HG03439 (cell line): ENCODE measurements around the gene ZKSCAN7.
"Not testable (repeated sequence)": the region's sequence is repeated elsewhere in the genome, so short reads cannot be mapped to it uniquely, and the experiment has no call there.

Experiments used
- ATAC-seq: cut with Tn5 transposase; IDR thresholded peaks from one replicate; pipeline ENCODE4 v1.9.1; 2021; ENCODE audit warnings: mild to moderate bottlenecking, moderate library complexity; ENCODE audit not compliant: unreplicated experiment

Gene ZKSCAN7

GRCh38 chr3:44554626-44555592 lies at the start of gene ZKSCAN7:
Gene ZKSCAN7 (plus strand): TSS chr3:44555193. CDS start chr3:44557048, 1,855 bp downstream.
- ATAC-seq, result peak; percentile 70

GRCh38 chr3:44506556-44506955 lies 48.4 kb upstream of the ZKSCAN7 start:
- no peak for ATAC-seq

DNA sequence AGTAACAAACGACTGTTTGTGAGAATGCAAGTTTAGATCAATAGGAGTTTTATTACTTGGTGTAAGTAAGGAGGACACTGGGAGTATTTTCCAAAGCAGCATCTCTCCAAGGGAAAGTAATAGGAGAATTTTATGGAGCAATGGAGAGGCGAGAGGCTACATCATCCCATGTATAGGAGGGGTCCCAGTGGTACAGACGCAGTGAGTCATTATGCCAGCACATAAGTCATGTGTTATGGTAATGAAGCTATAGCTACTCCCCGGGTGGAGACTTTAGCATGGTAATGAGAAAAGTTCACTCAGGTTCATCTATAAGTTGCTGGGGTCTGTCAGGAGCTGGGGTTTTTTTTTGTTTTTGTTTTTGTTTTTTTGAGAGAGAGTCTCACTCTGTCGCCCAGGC lies 48.0 kb upstream of the ZKSCAN7 start:
- ATAC-seq, result no peak

GRCh38 chr3:44509393-44509921 lies 45.5 kb upstream of the ZKSCAN7 start:
- no peak for ATAC-seq

- peak; percentile 47 for ATAC-seq
Observed at GRCh38 chr3:44510000-44510368, 45.0 kb upstream of the ZKSCAN7 start.

DNA sequence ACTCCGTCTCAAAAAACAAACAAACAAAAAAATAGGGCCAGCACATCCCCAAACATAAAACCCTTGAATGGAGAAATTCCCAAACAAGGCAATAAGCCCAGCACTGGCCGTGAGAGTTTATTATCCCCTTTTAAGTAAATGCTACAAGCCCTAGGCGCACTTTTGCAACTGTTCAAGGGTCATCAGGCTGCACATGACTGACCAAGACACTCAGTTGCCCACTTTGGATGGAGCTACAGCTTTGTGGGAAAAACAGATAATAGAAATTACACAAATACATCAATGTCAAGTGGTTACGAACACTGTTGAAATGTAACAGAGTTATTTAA lies 43.8 kb upstream of the ZKSCAN7 start:
- no peak for ATAC-seq

GRCh38 chr3:44513513-44513912 lies 41.5 kb upstream of the ZKSCAN7 start:
- ATAC-seq, result no peak

DNA sequence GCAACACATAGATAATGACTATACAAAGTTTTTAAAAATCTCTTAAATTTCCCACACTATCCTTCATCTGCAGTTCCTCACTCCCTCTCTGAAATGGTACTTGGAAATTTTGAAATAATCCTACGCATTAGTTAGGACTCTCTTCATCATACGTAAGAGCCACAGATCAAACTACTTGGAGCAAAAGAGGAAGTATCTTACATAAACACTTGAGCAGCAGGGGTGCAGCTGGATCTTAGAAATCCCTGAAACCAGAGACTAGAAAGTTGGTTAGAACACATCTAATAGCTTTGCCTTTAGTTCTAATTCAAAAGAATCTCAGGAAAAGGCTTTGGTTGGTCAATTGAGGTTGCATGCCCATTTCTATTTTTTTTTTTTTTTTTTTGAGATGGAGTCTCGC lies 38.8 kb upstream of the ZKSCAN7 start:
- no peak for ATAC-seq

DNA sequence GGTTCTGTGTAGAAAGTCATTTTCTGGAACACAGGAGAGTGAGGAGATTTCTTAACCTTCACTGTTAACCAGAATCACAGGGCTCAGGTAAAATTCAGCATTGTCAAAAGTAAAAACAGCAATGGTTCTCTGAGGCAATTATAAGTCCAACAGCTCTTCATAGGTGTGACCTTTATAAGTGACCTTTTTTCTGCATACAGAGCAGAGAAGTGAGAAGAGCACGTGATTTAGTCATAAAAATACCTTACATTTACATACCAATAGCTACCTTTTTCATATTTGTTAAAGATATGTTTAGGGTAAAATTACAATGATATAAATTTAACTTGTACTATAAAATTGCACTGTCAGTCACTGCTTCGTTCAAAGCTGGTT lies 36.2 kb upstream of the ZKSCAN7 start:
- ATAC-seq, result no peak

- no peak for ATAC-seq
Observed at GRCh38 chr3:44521721-44522120, 33.3 kb upstream of the ZKSCAN7 start.

GRCh38 chr3:44522494-44522933 lies 32.5 kb upstream of the ZKSCAN7 start:
- ATAC-seq, result no peak

- ATAC-seq, result no peak
Observed at GRCh38 chr3:44525060-44525459, 29.9 kb upstream of the ZKSCAN7 start.

DNA sequence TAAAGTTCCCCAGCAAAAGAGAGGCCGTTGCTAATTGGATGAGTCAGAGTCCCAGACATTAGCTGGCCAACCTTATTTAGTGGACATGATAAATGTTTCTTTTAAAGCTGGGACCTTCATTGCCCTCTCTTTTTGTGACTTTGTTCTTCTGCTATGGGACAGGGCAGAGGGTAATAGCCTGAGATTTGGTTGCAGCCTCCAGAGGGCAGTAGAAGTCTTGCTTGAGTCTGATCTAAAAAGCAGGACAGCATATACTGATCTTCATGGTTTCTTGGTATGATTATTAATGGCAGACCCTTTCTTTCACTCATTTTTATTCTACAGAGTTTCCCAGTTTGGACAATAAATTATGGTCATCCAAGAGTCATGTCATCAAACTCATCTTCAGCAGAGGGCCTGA lies 25.1 kb upstream of the ZKSCAN7 start:
- ATAC-seq, result no peak

- no peak for ATAC-seq
Observed at GRCh38 chr3:44530911-44531310, 24.1 kb upstream of the ZKSCAN7 start.

- not testable (repeated sequence) for ATAC-seq
Observed at GRCh38 chr3:44534659-44535058, 20.3 kb upstream of the ZKSCAN7 start.

- no peak for ATAC-seq
Observed at GRCh38 chr3:44535364-44535763, 19.6 kb upstream of the ZKSCAN7 start.

- not testable (repeated sequence) for ATAC-seq
Observed at GRCh38 chr3:44544811-44545210, 10.2 kb upstream of the ZKSCAN7 start.

- no peak for ATAC-seq
Observed at GRCh38 chr3:44555723-44556122, 730 bp downstream of the ZKSCAN7 start.

DNA sequence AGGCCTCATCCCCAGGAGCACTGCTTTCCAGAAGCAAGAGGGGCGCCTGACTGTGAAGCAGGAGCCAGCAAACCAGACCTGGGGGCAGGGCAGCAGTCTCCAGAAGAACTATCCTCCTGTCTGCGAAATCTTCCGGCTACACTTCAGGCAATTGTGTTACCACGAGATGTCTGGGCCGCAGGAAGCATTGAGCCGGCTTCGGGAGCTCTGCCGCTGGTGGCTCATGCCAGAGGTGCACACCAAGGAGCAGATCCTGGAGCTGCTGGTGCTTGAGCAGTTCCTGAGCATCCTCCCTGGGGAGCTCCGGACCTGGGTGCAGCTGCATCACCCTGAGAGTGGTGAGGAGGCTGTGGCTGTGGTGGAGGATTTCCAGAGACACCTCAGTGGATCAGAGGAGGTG lies 2.1 kb downstream of the ZKSCAN7 start:
- ATAC-seq, result no peak

DNA sequence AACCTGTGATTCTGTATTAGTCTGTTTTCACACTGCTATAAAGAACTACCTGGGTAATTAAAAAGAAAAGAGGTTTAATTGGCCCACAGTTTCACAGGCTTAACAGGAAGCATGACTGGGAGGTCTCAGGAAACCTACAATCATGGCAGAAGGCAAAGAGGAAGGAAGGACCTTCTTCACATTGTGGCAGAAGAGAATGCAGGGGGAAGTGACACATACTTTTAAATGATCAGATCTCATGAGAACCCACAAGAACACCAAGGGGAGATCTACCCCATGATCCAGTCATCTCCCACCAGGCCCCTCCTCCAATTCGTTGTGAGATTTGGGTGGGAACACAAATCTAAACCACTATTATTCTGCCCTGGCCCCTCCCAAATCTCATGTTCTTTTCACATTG lies 6.1 kb downstream of the ZKSCAN7 start:
- ATAC-seq, result no peak

DNA sequence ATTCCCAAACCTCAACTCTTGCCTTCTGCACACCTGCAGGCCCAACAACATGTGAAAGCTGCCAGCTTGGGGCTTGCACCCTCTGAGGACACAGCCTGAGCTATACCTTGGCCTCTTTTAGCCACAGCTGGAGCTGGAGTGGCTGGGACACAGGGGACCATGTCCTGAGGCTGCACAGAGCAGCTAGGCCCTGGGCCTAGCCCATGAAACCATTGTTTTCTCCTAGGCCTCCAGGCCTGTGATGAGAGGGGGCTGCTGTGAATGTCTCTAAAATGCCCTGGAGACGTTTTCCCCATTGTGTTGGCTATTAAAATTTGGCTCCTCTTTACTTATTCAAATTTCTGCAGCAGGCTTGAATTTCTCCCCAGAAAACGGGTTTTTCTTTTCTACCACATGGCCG lies 7.2 kb downstream of the ZKSCAN7 start:
- no peak for ATAC-seq

DNA sequence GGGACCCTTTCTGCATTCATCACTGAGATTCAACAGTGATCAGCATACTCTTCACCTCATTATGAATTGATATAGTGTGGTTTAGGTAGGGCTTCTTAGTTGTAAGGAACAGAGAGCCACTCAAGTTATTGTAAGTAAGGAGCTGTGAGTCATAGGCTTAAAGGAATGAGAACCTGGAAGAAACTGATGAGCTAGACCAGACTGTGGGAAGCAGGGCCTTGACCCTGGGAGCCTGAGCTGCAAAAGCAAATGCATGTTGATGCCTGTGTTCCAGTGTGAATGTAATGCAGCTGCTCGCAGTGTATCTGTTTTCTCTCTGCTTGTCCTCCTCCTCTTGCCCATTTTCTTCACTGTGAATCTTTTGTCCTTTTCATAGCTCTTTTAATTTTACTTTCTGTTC lies 13.6 kb downstream of the ZKSCAN7 start:
- ATAC-seq, result no peak

- no peak for ATAC-seq
Observed at GRCh38 chr3:44571024-44571423, 16.0 kb downstream of the ZKSCAN7 start.
